K562 (cell line): ENCODE measurements around the gene AKR1C3. TPM values are rescaled to one million over a fixed set of nuclear protein-coding genes. Genes with fewer than 3 reads are reported as not detected.

Source experiments
- ARHGAP35 ChIP-seq: fragments of 450-650 bp; IDR thresholded peaks from 2 replicates; pipeline ENCODE4 v1.6.1; 2018; ENCODE audit not compliant: partially characterized antibody
- LARP7 ChIP-seq: fragments of 450-650 bp; IDR thresholded peaks from 2 replicates; pipeline ENCODE4 v1.6.1; 2016
- MTA1 ChIP-seq: fragments of 450-650 bp; IDR thresholded peaks from 2 replicates; pipeline ENCODE4 v1.6.1; 2017; ENCODE audit warnings: borderline replicate concordance
- POLR3A ChIP-seq: IDR thresholded peaks from 2 replicates; pipeline ENCODE4 v1.6.1; 2011; ENCODE audit warnings: borderline replicate concordance, mild to moderate bottlenecking, moderate library complexity; ENCODE audit not compliant: insufficient read length, insufficient read depth; ENCODE audit errors: extremely low read depth
- PRPF4 ChIP-seq: fragments of 200-400 bp; formaldehyde crosslinking; IDR thresholded peaks from one replicate; pipeline ENCODE4 v1.6.1; 2017; ENCODE audit warnings: low read length, low read depth, mild to moderate bottlenecking; ENCODE audit not compliant: insufficient read depth, poor library complexity, severe bottlenecking
- PTRF ChIP-seq: fragments of 450-650 bp; IDR thresholded peaks from 2 replicates; pipeline ENCODE4 v1.6.1; 2016; ENCODE audit warnings: mild to moderate bottlenecking, missing genetic modification characterization, missing compliant biosample characterization
- RBBP5 ChIP-seq: fragments of 200-600 bp; sonication (generic); IDR thresholded peaks from 2 replicates; pipeline ENCODE4 v1.6.1; 2012; ENCODE audit warnings: borderline replicate concordance, mild to moderate bottlenecking, low read length, control low read depth, inconsistent platforms; ENCODE audit not compliant: insufficient read depth, poor library complexity, severe bottlenecking
- SMARCA5 ChIP-seq: fragments of 450-650 bp; IDR thresholded peaks from 2 replicates; pipeline ENCODE4 v1.6.1; 2016
- TEAD4 ChIP-seq, 2 experiments: sonication (generic) in 1 of 2; formaldehyde crosslinking in 1 of 2; IDR thresholded peaks; 2 replicates each; pipeline versions ENCODE4 v1.6.1 to v1.8.0; 2012 to 2022; ENCODE audit warnings: borderline replicate concordance in 1 of 2, inconsistent platforms in 1 of 2, low read length in 1 of 2, mild to moderate bottlenecking in 1 of 2, missing genetic modification reagents in 1 of 2
- TFAP4 ChIP-seq: sonication (generic); formaldehyde crosslinking; IDR thresholded peaks from 2 replicates; pipeline ENCODE4 v1.8.0; 2022; ENCODE audit warnings: missing genetic modification reagents, mild to moderate bottlenecking, moderate library complexity, borderline replicate concordance
- ZBTB8A ChIP-seq: fragments of 450-650 bp; IDR thresholded peaks from 2 replicates; pipeline ENCODE4 v1.6.1; 2018; ENCODE audit warnings: mild to moderate bottlenecking, moderate library complexity; ENCODE audit not compliant: partially characterized antibody
- ZNF24 ChIP-seq: fragments of 450-650 bp; IDR thresholded peaks from 2 replicates; pipeline ENCODE4 v1.6.1; 2016
- ZNF384 ChIP-seq: IDR thresholded peaks from 2 replicates; pipeline ENCODE4 v1.6.1; 2012; ENCODE audit warnings: low read depth, low read length, improper control_type of control experiment
- ZNF77 ChIP-seq: fragments of 250-450 bp; sonication (Bioruptor Pico); IDR thresholded peaks from 2 replicates; pipeline ENCODE4 v1.5.0; 2020
- polyA plus RNA-seq, 8 experiments: library from polyadenylated mRNA; depleted of rRNA in 4 of 8; stranded (reverse) in 5 of 8; unstranded in 3 of 8; fragments of >200 nt; fragmentation: Nextera tagmentation in 2 of 8; fragmentation: Illumina TruSeq in 1 of 8; extraction: Ambion mirVana in 2 of 8; extraction: Trizol in 1 of 8; gene quantifications; 2 replicates each; pipeline versions ENCODE4 v1.2.1 to v1.2.3, GENCODE V29; 2011 to 2014; ENCODE audit warnings: inconsistent platforms in 1 of 8, missing spikeins in 1 of 8
- total RNA-seq, 7 experiments: library from RNA; depleted of rRNA in 6 of 7; stranded (reverse); fragments of >200 nt in 6 of 7; fragmentation: Illumina TruSeq in 2 of 7; extraction: Trizol in 2 of 7; gene quantifications; 2 replicates each; pipeline versions ENCODE4 v1.2.1 to v1.2.3, GENCODE V29; 2011 to 2021; ENCODE audit warnings: low replicate concordance in 1 of 7
- TF ChIP-seq, protein P1 (sequence below): fragments of 200-800 bp; sonication (Bioruptor generic); IDR thresholded peaks from 2 replicates; pipeline ENCODE4 v1.6.1; 2016; ENCODE audit warnings: missing genetic modification characterization, missing compliant biosample characterization
- TF ChIP-seq, protein P2 (sequence below): fragments of 150-350 bp; IDR thresholded peaks from 2 replicates; pipeline ENCODE4 v1.6.1; 2014; ENCODE audit warnings: low read depth, mild to moderate bottlenecking, low read length, borderline replicate concordance
- TF ChIP-seq, protein P3 (sequence below): fragments of 450-650 bp; conservative IDR thresholded peaks from 2 replicates; pipeline ENCODE4 v1.6.1; 2016; ENCODE audit warnings: missing genetic modification characterization, low read depth, mild to moderate bottlenecking, missing compliant biosample characterization, moderate library complexity

Gene AKR1C3
- total and polyA plus RNA-seq, 9 of the 15 experiments (the other 6 are each of a cell fraction or from before 2014, with no cell fraction given): 4.6 to 20.4 (median 10.1) TPM

GRCh38 chr10:5078547-5079180 lies 15.6 kb upstream of the AKR1C3 start (continued):
- TF ChIP-seq, protein P1, sequence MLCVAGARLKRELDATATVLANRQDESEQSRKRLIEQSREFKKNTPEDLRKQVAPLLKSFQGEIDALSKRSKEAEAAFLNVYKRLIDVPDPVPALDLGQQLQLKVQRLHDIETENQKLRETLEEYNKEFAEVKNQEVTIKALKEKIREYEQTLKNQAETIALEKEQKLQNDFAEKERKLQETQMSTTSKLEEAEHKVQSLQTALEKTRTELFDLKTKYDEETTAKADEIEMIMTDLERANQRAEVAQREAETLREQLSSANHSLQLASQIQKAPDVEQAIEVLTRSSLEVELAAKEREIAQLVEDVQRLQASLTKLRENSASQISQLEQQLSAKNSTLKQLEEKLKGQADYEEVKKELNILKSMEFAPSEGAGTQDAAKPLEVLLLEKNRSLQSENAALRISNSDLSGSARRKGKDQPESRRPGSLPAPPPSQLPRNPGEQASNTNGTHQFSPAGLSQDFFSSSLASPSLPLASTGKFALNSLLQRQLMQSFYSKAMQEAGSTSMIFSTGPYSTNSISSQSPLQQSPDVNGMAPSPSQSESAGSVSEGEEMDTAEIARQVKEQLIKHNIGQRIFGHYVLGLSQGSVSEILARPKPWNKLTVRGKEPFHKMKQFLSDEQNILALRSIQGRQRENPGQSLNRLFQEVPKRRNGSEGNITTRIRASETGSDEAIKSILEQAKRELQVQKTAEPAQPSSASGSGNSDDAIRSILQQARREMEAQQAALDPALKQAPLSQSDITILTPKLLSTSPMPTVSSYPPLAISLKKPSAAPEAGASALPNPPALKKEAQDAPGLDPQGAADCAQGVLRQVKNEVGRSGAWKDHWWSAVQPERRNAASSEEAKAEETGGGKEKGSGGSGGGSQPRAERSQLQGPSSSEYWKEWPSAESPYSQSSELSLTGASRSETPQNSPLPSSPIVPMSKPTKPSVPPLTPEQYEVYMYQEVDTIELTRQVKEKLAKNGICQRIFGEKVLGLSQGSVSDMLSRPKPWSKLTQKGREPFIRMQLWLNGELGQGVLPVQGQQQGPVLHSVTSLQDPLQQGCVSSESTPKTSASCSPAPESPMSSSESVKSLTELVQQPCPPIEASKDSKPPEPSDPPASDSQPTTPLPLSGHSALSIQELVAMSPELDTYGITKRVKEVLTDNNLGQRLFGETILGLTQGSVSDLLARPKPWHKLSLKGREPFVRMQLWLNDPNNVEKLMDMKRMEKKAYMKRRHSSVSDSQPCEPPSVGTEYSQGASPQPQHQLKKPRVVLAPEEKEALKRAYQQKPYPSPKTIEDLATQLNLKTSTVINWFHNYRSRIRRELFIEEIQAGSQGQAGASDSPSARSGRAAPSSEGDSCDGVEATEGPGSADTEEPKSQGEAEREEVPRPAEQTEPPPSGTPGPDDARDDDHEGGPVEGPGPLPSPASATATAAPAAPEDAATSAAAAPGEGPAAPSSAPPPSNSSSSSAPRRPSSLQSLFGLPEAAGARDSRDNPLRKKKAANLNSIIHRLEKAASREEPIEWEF (CRISPR knock-in tag): 0 out of 2 replicates have a peak, but pooled peaks have one; percentile 32
- TF ChIP-seq MTA1 (no peak), PRPF4 (no peak), PTRF (tag) (no peak), SMARCA5 (no peak), ZBTB8A (no peak), TFAP4 (CRISPR knock-in tag) (no peak), LARP7 (no peak), TEAD4 (IDR thresholded peaks at IDR 0.05; ENCODE audit: low read length) (peak; percentile 25; the same call in 1 of the 2 replicates), TEAD4 (CRISPR knock-in tag; IDR thresholded peaks at IDR 0.05; ENCODE audit: borderline replicate concordance) (no peak), RBBP5 (no peak), ARHGAP35 (no peak), ZNF384 (no peak), ZNF77 (CRISPR knock-in tag) (no peak), POLR3A (no peak), ZNF24 (no peak)
- TF ChIP-seq, protein P2, sequence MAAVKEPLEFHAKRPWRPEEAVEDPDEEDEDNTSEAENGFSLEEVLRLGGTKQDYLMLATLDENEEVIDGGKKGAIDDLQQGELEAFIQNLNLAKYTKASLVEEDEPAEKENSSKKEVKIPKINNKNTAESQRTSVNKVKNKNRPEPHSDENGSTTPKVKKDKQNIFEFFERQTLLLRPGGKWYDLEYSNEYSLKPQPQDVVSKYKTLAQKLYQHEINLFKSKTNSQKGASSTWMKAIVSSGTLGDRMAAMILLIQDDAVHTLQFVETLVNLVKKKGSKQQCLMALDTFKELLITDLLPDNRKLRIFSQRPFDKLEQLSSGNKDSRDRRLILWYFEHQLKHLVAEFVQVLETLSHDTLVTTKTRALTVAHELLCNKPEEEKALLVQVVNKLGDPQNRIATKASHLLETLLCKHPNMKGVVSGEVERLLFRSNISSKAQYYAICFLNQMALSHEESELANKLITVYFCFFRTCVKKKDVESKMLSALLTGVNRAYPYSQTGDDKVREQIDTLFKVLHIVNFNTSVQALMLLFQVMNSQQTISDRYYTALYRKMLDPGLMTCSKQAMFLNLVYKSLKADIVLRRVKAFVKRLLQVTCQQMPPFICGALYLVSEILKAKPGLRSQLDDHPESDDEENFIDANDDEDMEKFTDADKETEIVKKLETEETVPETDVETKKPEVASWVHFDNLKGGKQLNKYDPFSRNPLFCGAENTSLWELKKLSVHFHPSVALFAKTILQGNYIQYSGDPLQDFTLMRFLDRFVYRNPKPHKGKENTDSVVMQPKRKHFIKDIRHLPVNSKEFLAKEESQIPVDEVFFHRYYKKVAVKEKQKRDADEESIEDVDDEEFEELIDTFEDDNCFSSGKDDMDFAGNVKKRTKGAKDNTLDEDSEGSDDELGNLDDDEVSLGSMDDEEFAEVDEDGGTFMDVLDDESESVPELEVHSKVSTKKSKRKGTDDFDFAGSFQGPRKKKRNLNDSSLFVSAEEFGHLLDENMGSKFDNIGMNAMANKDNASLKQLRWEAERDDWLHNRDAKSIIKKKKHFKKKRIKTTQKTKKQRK: no peak
- TF ChIP-seq, protein P3, sequence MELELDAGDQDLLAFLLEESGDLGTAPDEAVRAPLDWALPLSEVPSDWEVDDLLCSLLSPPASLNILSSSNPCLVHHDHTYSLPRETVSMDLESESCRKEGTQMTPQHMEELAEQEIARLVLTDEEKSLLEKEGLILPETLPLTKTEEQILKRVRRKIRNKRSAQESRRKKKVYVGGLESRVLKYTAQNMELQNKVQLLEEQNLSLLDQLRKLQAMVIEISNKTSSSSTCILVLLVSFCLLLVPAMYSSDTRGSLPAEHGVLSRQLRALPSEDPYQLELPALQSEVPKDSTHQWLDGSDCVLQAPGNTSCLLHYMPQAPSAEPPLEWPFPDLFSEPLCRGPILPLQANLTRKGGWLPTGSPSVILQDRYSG (tag): peak; percentile 53; the same call in 1 of the 2 replicates
